ENCODE data around the gene NGEF. TPM values are rescaled to one million over a fixed set of nuclear protein-coding genes. Genes with fewer than 3 reads are reported as not detected.

Gene NGEF
- total RNA-seq, 3 donors from 2014 or later = 20.1 to 67.5 (median 38.0) TPM

- Histone ChIP-seq H3K4me3 (no peak overlapping the region), H3K36me3 (ENCODE audit: low read depth) (no peaks in the 10 kb centered on the region)
- no peak for ATAC-seq
Measured at GRCh38 chr2:232983669-232984140, 29.4 kb downstream of the NGEF start.

DNA sequence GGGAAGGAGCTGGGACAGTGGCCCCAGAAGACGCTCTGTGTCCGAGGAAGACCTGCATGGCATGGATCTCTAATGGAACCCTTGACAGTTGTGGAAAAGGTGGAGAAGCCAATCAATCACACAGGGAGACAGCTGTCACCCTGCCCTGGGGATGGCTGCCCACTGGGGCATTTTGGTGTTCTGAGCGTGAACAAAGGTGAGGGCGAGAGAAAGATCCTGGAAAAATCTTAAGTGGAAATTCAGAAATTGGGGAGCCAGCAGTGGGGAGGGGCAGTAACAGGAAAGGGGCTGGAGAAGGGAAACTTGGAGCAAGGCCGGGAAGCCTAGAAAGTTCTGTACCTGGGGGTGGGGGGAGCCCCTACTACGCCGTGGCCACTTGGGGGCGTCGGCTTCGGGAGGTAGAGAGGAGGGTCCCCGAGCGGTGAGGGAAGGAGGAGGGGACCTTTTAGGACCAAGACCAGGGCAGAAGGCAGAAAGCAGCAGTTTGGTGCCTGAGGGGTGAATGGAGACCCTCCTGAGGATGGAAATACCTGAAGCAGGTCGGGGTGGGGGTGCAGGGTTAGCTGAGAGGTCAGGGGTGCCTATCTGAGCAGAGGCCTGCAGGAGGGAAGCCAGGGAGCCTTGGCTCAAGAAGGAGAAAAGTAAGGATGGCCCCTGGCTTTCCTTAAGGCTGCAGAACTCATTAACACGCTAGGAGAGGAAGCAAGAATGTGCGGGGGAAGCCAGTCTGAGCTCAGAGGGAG, 30.0 kb downstream of the NGEF start:
- TF ChIP-seq, protein P1, sequence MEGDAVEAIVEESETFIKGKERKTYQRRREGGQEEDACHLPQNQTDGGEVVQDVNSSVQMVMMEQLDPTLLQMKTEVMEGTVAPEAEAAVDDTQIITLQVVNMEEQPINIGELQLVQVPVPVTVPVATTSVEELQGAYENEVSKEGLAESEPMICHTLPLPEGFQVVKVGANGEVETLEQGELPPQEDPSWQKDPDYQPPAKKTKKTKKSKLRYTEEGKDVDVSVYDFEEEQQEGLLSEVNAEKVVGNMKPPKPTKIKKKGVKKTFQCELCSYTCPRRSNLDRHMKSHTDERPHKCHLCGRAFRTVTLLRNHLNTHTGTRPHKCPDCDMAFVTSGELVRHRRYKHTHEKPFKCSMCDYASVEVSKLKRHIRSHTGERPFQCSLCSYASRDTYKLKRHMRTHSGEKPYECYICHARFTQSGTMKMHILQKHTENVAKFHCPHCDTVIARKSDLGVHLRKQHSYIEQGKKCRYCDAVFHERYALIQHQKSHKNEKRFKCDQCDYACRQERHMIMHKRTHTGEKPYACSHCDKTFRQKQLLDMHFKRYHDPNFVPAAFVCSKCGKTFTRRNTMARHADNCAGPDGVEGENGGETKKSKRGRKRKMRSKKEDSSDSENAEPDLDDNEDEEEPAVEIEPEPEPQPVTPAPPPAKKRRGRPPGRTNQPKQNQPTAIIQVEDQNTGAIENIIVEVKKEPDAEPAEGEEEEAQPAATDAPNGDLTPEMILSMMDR (IDR thresholded peaks at IDR 0.05) = no peak

More at GRCh38 chr2:232983669-232984140, 29.4 kb downstream of the NGEF start:
- intact Hi-C loops (cut with DNase I, micrococcal nuclease) = no loop called here
- H3K4me1 ChIP-seq (ENCODE audit: low read depth) = peaks cover 27% of the 10 kb centered on the region
- TF ChIP-seq, protein P1 (IDR thresholded peaks at IDR 0.05) = no peak
- H3K9me3 ChIP-seq = no peaks in the 10 kb centered on the region
- DNase-seq = peak in 1 of 3 donors; percentile 9

GRCh38 chr2:232981767-232982360, 31.2 kb downstream of the NGEF start:
- TF ChIP-seq, protein P1 (IDR thresholded peaks at IDR 0.05) = no peak
- Histone ChIP-seq H3K9me3 (no peaks in the 10 kb centered on the region), H3K4me1 (ENCODE audit: low read depth) (peaks cover 21% of the 10 kb centered on the region), H3K4me3 (no peak overlapping the region), H3K36me3 (ENCODE audit: low read depth) (no peaks in the 10 kb centered on the region)
- intact Hi-C loops (cut with DNase I, micrococcal nuclease) = no loop called here
- DNase-seq (peak in 2 of 3 donors; percentile 45 to 50), ATAC-seq (peak; percentile 27)

More for the DNA sequence above, 30.0 kb downstream of the NGEF start:
- Histone ChIP-seq H3K4me3 (no peak overlapping the region), H3K36me3 (ENCODE audit: low read depth) (no peaks in the 10 kb centered on the region), H3K4me1 (ENCODE audit: low read depth) (peaks cover 27% of the 10 kb centered on the region), H3K9me3 (no peaks in the 10 kb centered on the region)
- DNase-seq (peak in 2 of 3 donors; percentile 27 to 30), ATAC-seq (no peak)
- intact Hi-C loops (cut with DNase I, micrococcal nuclease) = no loop called here

DNA sequence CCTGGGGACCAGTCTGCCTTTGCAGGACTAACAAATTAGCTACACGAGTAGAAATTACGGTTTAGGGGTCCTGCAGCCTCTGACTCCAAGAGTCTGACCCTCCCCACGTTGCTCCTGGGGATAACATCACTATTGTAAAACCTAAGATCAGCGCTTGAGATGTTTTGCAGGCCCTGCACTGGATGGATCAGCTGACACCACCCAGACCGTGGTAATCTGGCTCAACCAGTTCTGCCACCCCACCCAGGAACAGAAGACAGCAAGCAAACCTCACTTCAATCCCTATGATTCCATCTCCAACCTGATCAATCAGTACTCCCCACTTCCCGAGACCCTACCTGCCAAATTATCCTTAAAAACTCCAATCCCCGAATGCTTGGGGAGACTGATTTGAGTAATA, 31.7 kb downstream of the NGEF start:
- no peak overlapping the region for H3K4me3 ChIP-seq
- H3K36me3 ChIP-seq (ENCODE audit: low read depth) = no peaks in the 10 kb centered on the region
- intact Hi-C loops (cut with DNase I, micrococcal nuclease) = no loop called here
- DNase-seq (peak; percentile 76 to 90 (median 85)), ATAC-seq (peak; percentile 33)
- H3K9me3 ChIP-seq = no peaks in the 10 kb centered on the region
- peaks cover 21% of the 10 kb centered on the region for H3K4me1 ChIP-seq (ENCODE audit: low read depth)
- TF ChIP-seq, protein P1 (IDR thresholded peaks at IDR 0.05) = no peak

- H3K4me1 ChIP-seq (ENCODE audit: low read depth) = peaks cover 21% of the 10 kb centered on the region
- no peak overlapping the region for H3K4me3 ChIP-seq
- intact Hi-C loops (cut with DNase I, micrococcal nuclease) = no loop called here
- TF ChIP-seq, protein P1 (IDR thresholded peaks at IDR 0.05) = no peak
- peak; percentile 27 to 52 (median 51) for DNase-seq
- no peak for ATAC-seq
- H3K9me3 ChIP-seq = no peaks in the 10 kb centered on the region
- H3K36me3 ChIP-seq (ENCODE audit: low read depth) = no peaks in the 10 kb centered on the region
Measured at GRCh38 chr2:232980683-232981082, 32.4 kb downstream of the NGEF start.

Data from mucosa of descending colon (tissue), 3 donors.